Cardiac septum (tissue), 1 donor: ENCODE measurements around the gene MRPL9. TPM values are rescaled to one million over a fixed set of nuclear protein-coding genes. Genes with fewer than 3 reads are reported as not detected.

Experiments
- DNase-seq: peaks from one replicate; pipeline ENCODE4 v3.0.0-alpha.2; 2020; ENCODE audit warnings: low spot score
- intact Hi-C: fragments of 100-400 bp; cut with DNase I; formaldehyde crosslinking; loops from one replicate; pipeline ENCODE4 v1.14.0; 2022
- total RNA-seq: library from RNA; stranded (reverse); fragmentation: NEBNext Ultra II Directional; extraction: Animal tissue kit (Norgen Biotek cat#: 25700); gene quantifications from one replicate; pipeline ENCODE4 v1.2.1, GENCODE V29; 2021
- donor health status: DM: no; HTN: no; CAD: no.

MRPL9 gene
- total RNA-seq, 1 donor from 2014 or later: 43.2 TPM

DNA sequence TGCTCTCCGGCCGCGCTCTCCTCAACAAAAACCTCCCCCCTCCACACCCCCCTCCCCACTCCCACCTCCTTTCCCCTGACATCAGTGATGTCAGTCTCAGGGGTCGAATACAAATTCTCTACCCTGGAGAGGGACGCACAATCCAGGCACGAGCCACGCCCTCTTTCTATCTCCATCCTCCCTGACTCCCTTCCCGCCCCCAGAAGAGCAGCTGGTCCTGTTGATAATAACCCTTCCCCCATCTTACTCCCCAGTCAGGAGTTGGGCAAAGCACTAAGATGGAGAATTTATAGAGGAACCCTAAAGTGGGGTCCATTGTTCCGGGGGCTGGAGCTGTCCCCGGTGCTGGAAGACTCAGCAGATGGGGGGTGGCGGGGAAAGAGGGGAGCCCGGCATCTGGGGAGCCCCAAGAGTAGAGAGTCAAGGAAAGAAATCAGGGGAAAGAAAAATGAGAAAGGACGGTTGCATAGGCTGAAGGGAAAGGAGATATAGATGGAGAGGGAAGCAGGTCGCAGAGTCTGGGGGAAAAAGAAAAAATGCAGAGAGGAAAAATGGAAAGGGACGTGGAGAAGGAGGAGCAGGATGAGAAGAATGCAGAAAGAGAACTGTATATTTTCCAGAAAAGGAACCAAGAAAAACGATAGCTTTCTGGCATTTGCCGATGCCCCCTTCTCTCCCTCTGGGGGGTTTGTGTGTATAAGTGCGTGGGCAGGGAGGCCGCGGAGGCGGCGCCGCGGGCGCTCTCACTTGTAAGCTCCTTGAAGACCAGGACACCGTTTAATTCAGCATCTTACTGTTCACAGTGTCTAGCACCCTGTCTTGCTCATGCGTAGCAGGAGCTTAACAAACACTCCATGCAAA, 46.3 kb downstream of the MRPL9 start, which contains the start of gene CELF3:
Gene CELF3 (minus strand): TSS at position 33 of the 861 bp plus-strand sequence. CDS start 783 bp downstream, outside the sequence.
- intact Hi-C loops: no loop called here
- no peak for DNase-seq

GRCh38 chr1:151716405-151716762, 46.9 kb downstream of the MRPL9 start:
- intact Hi-C loops: no loop called here
- DNase-seq: no peak

- no peak for DNase-seq
- intact Hi-C loops: no loop called here
Measured at GRCh38 chr1:151715726-151716404, 47.4 kb downstream of the MRPL9 start.

DNA sequence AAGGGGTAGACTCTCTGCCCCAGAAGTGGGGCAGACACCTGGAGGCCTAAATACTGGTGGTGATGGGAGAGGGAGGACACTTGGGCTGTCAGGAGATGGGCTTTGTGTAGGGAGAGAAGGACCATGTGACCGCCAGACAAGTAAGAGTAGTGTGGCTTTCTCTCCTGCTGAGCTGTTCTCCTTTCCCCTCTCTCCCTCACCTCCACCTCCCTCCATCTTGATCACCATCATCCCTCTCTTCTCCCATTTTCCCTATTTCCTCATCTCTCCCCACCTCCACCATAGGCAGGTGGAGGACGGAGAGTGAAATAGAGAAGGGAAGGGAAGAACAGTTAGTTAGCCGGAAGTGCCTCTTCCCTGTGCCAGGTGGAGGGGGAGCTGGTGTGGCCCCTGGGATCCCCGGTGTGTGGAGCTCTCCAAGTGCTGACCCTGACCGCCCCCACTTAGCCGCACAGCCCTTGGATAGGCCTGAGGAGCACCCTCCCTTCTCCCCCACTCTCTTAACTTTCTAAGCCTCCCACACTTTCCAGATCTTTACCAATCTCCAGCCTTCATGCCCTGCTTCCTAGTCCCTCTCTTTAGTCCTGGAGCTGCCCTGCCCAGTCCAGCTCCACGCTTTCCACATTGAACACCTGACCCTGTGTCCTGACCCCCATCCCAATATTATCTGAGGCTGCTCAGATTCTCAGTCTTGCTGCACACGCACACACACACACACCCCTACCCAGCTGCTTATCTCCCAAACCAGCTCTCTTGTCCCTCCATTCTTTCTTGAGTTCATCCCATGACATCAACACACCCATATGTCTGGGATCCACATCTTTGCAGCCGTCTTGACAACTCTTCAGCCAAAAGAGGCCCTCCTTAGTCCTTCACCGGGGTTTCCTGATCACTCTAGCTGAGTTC, 48.2 kb downstream of the MRPL9 start:
- no peak for DNase-seq
- intact Hi-C loops: no loop called here

DNA sequence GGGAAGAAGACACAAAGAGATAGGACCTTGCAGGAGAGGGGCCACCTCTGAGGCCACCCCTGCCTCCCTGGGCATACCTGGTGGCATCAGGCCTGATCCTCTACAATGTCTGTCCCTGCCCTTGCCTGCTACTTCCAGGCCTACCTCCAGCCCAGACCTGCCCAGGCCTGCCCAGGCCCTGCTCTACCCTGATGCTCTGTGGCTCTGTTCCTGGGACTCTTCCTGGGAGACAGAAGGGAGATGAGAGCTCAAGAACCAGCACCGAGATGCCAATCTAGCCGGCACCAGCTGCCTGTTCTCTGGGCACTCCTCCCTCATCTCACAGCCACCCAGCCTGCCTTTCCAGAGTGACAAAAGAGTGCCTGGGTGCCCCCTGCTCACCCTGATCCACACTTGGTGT, 49.4 kb downstream of the MRPL9 start:
- intact Hi-C loops: no loop called here
- peak; percentile 67 for DNase-seq

DNA sequence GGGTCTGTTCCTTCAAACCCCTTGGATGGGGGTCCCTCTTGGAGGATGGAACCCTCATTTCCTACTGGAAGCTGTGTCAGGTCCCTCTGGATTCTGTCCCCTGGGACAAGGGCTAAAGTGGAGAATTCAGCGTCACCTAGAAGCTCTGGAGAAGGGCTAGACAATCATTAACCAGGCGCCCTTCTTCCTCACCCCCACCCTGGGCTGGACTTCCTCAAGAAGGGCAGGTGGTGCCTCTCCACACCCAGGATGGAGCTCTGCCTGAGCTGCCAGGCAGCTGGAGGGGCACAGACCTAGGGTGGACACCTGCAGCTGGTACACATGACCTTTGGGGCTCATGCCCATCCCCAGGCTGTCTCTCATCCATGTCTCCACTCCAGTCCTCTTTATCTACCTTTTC, 50.3 kb downstream of the MRPL9 start:
- intact Hi-C loops: no loop called here
- DNase-seq: peak; percentile 24

DNA sequence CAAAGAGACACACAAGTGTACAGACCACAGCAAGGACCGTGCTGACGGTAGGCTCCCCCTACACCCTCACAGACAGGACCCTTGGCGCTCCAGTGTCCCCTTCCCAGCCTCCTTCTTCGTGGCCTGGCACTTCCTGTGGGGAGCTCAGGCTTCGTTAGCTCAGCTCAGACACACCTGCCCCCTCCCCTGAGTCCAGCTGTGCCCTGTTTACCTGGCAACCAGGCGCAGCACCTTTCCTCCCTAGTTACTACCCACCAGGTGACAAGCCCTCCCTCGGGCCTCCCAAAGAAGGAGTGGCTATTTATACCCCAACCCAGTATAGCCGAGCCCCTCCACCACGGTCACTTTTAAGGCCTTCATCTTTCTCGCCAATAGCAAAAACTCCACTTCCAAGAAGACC, 51.3 kb downstream of the MRPL9 start:
- intact Hi-C loops: no loop called here
- DNase-seq: peak; percentile 39

- peak; percentile 60 for DNase-seq
- intact Hi-C loops: no loop called here
Measured at GRCh38 chr1:151711044-151711800, 52.1 kb downstream of the MRPL9 start.

DNA sequence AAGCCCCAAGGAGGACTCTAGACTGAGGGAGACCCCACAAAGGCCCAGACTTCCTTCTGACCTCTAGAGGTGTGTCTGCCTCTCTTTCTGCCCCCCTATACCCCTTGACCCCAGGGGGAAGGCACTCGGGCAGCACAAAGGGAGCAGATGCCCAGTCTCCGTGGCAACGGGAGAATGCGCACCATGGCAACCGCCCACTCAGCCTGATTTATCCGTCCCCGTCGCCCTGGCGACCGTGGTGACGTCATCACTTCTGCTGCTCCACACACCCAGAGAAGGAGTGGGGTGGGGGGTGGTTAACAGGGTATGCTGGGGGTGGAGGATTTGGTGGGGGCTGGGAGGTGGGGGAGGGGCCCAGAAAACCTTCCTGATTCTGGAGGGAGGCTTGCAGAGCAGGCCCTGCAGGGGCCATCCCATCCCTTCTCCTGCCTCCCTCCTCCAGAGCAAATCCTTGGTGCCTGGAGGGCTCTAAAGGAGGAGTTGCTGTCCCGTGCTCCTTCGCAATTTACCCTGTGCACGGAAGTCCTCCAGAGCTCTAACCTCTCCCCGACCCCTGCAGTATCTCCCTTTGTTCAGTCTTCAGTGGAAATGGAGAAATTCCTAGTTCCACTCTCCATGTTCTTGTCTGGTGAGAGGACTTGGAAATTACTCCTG, 53.0 kb downstream of the MRPL9 start:
- DNase-seq: peak; percentile 64
- intact Hi-C loops: no loop called here

Other genes with a start within 250 kb of the MRPL9 start
- 4.3 TPM for gene TUFT1, start 223.2 kb downstream of the MRPL9 start, total RNA-seq
- gene SNX27, start 151.4 kb downstream of the MRPL9 start, total RNA-seq: 33.5 TPM
- not detected for gene CELF3, start 46.7 kb downstream of the MRPL9 start, total RNA-seq
- 4.3 TPM for gene RIIAD1, start 42.0 kb downstream of the MRPL9 start, total RNA-seq
- gene TDRKH, start 27.0 kb upstream of the MRPL9 start, total RNA-seq: 6.0 TPM
- 0.43 TPM for gene LINGO4, start 41.9 kb upstream of the MRPL9 start, total RNA-seq
- gene RORC, start 68.3 kb upstream of the MRPL9 start, total RNA-seq: 5.9 TPM
- gene C2CD4D, start 76.3 kb upstream of the MRPL9 start, total RNA-seq: not detected
- not detected for gene THEM5, start 90.2 kb upstream of the MRPL9 start, total RNA-seq
- gene THEM4, start 146.0 kb upstream of the MRPL9 start, total RNA-seq: 15.7 TPM
- gene S100A10, start 230.4 kb upstream of the MRPL9 start, total RNA-seq: 131 TPM